ENCODE results near the gene PTCD1.
A peak's percentile ranks its signal among the peaks of the same experiment; 100 is the strongest.
"Not testable (repeated sequence)": the region's sequence is repeated elsewhere in the genome, so short reads cannot be mapped to it uniquely, and the experiment has no call there.

PTCD1 gene

GRCh38 chr7:99385564-99385963, 53.0 kb downstream of the PTCD1 start:
- DNase-seq, result no peak

- no peak for DNase-seq
Measured at GRCh38 chr7:99384523-99384922, 54.1 kb downstream of the PTCD1 start.

GRCh38 chr7:99383791-99384370, 54.7 kb downstream of the PTCD1 start:
- no peak for DNase-seq

DNA sequence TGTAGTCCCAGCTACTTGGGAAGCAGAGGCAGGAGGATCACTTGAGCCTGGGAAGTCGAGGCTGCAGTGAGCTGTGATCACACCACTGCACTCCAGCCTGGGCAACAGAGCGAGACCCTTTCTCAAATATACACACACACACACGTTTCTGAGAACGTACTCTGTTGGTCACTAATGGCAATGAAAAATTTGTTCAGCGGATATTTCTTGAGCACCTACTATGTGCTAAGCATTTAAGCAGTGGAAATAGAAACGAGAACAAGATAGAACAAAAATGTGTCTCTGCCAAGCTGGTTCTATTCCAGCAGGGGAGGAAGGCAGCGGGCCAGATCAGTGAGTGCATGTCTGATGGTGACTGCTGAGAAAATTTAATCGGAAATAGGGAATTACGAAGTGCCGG, 55.4 kb downstream of the PTCD1 start:
- DNase-seq, result no peak

- DNase-seq, result no peak
Measured at GRCh38 chr7:99381664-99382075, 56.9 kb downstream of the PTCD1 start.

DNA sequence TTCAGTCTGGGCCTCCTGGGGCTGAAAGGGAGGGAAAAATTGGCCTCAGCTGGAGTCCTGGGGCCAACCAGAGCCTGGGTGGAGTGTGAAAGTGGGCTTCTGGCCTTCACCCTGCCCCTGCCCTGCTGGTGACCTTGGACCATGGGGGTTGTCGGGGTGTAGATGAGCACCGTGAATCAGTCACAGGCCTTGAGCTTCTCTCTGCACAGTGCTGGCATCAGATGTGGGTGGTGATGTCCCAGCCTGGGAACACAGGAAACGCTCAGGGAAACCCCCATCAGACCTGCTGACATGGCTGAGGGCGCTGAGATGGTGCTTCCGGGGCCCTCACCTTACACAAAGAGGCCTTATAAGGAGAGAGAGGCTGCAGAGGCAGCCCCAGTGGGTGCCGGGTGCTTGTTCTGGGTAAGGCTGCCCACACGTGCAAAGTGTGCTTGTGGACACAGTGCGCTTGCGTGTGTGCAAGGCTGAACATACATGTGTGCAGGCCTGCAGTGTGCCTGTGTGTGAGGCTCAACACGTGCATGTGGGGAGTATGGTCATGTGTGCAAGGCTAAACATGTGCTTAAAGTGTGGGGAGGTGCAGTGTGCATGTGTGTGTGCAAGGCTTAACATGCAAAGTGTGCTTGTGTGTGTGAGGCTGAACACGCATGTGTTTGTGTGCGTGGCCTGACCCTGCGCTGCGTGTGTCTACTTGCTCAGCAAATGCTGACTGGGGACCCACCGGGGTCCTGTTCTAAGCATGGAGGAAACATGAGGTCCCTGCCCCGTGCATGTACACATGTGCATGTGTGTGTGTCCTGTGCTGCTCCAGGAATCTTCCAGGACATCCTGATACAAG, 57.6 kb downstream of the PTCD1 start:
- DNase-seq, result peak; percentile 91

GRCh38 chr7:99380032-99380822, 58.4 kb downstream of the PTCD1 start:
- DNase-seq, result peak; percentile 74

DNA sequence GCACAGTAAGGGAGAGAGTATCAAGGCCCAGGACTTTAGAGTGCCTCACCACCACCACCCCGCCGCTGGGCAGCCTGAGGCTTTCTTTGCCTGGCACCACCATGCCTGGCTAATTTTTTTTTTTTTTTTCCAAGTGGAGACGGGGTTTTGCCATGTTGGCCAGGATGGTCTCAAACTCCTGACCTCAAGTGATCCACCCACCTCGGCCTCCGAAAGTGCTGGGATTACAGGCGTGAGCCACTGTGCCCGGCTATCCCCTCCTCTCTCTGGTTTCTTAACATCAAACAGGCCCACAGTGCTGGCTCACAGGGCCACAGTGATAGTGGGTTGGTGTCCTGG, 58.9 kb downstream of the PTCD1 start:
- not testable (repeated sequence) for DNase-seq

- DNase-seq, result no peak
Measured at GRCh38 chr7:99379043-99379577, 59.5 kb downstream of the PTCD1 start.

DNA sequence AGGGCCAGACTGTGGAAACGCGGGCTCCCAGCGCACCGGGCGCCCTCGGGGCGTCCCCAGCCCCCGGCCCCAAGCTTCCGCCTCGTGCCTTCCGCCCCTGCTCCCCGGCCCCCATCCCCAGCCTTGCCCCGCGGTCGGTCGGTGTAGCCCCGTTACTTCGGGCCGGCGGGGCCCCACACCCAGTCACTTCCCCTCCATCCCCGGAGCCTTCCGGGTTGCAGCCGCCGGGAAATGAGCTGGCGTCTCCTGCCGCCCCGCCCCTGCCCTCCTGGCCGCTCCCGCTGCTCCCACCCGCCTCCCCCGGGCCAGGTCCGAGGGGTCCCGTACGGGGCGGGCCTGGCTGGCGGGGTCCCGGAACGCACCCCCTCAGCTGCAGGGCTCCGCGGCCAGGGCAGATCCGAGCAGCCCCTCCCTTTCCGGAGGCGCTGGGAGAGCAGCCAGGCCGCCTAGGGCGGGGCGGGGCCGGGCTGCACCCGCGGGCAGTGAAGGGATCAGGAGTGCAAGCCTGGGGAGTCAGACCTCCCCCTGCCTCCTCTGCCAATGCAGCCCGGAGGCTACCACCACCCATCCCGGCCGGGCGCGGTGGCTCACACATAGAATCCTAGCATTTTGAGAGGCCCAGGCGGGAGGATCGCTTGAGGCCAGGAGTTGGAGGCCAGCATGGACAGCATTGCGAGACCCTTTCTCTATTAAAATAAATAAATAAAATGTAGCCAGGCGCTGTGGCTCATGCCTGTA, 63.4 kb downstream of the PTCD1 start:
- DNase-seq, result peak; percentile 83

GRCh38 chr7:99374111-99375064, 64.2 kb downstream of the PTCD1 start, which contains the start of gene ARPC1B:
Gene ARPC1B, plus strand, starts transcription at chr7:99374730. Its CDS starts 10,985 bp downstream, at chr7:99385715.
- DNase-seq, result peak; percentile 92

- DNase-seq, result no peak
Measured at GRCh38 chr7:99373091-99374066, 65.2 kb downstream of the PTCD1 start.

DNA sequence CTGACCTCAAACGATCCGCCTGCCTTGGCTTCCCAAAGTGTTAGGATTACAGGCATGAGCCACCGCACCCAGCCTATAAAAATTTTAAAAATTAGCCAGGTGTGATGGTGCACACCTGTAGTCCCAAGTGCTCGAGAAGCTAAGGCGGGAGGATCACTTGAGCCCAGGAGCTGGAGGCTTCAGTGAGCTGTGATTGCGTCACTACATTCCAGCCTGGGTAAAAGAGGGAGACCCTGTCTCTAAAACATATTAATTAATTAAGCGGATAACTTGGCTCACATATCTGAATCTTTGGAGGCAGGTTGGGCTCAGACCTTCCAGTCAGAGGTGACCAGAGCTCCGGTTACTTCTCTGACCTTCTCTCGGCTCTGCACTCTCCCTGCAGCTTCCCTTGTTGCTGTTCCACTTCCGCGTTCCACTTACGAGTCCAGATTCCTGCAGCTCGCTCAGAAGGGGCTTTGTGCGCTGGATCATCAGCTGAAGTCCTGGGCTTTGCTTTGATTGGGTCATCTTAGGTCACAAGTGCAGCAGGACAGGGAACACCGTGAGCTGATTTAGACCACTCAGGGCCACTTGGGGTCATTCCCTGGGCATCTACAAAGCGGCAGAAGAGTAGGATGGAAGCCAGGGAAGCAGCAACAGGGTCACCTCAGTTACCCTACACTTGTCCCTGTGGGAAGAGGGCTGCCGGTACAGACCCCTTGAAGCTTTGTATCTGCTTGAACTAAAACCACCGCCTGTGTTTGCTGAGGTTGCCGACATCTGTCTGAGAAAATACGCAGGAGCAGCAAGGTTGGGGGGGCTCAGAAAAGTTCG, 66.1 kb downstream of the PTCD1 start:
- no peak for DNase-seq

- no peak for DNase-seq
Measured at GRCh38 chr7:99371376-99371920, 67.2 kb downstream of the PTCD1 start.

DNA sequence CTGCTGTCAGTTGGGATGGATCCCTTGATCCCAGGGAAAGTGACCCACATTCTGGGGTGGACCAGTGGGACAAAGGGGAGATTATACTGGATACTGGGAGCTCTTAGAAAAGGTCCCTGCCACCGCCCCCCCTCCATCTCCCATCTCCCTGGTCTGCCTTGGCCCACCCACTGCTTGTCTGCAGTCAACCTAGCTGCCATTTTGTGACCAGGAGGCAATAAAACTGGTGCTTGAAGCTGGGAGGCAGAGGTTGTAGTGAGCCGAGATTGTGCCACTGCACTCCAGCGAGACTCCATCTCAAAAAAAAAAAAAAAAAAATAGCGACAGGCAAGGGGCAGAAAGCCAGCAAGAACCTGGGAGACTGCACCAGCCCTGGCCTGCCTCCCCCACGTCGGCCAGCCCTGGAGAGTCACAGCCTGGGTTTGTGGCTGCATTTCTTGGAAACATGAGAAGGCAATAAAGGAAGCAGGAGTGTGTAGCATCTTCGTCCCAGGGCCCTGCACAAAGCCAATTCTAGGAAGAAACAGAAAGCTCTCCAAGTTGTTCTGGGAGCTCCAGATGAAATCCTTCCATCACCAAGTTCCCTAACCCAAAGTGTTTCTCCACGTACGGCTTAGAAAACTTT, 68.7 kb downstream of the PTCD1 start:
- no peak for DNase-seq

DNA sequence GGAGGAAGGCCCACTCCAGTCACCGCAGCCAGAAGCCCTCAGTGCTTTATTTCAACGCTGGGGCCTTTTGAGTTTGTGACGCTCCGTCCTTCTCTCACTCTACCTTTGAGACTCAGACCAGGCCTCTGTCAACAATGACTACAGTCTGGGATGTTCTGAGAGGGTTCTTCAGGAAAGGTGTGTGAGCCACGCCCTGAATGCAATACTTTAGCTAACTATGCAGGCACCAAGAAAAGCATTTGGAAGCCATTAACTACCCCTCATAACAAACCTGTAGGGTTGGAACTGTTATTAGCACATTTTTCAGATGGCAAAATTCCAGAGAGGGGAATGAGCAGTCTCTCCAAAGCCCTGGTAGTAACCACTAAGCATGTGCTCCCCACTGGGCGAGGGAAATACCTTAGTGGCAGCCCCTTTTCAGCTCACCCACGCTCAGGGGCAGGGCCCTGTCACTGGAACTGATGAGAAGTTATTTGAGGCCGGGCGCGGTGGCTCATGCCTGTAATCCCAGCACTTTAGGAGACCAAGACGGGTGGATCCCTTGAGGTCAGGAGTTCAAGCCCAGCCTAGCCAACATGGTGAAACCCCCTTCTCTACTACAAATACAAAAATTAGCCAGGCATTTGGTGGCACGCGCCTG, 69.7 kb downstream of the PTCD1 start:
- no peak for DNase-seq
